Mucosa of descending colon (tissue), 3 donors: ENCODE results near the gene MYOCD. TPM values are rescaled to one million over a fixed set of nuclear protein-coding genes. Genes with fewer than 3 reads are reported as not detected.

Experiments used
- ATAC-seq: fragments of 200-7000 bp; cut with Tn5 transposase; one replicate; pipeline ENCODE4 v1.9.1; 2020; ENCODE audit warnings: mild to moderate bottlenecking, moderate library complexity
- DNase-seq, 3 donors: peaks; one replicate each; pipeline ENCODE4 v3.0.0-alpha.2; 2020
- H3K36me3 ChIP-seq: fragments of 200-600 bp; one replicate; pipeline ENCODE4 v1.8.0; 2021; ENCODE audit warnings: low read depth, mild to moderate bottlenecking
- H3K4me1 ChIP-seq: fragments of 200-600 bp; one replicate; pipeline ENCODE4 v1.8.0; 2021; ENCODE audit warnings: low read depth, mild to moderate bottlenecking
- H3K4me3 ChIP-seq: fragments of 200-600 bp; one replicate; pipeline ENCODE4 v1.8.0; 2021; ENCODE audit warnings: mild to moderate bottlenecking
- H3K9me3 ChIP-seq: fragments of 200-600 bp; one replicate; pipeline ENCODE4 v1.8.0; 2021; ENCODE audit warnings: mild to moderate bottlenecking
- intact Hi-C, 2 donors: fragments of 100-400 bp; cut with DNase I in 1 of 2; cut with micrococcal nuclease in 1 of 2; formaldehyde crosslinking; loops; one replicate each; pipeline versions ENCODE4 v1.11.0 to v1.11.1; 2022; cut with DNase I, micrococcal nuclease
- total RNA-seq, 3 donors: library from RNA; stranded (reverse); fragmentation: NEBNext Ultra II Directional in 2 of 3; extraction: Animal tissue kit (Norgen Biotek cat#: 25700) in 2 of 3; gene quantifications; one replicate each; pipeline versions ENCODE4 v1.2.1 to v1.2.4, GENCODE V29; 2021 to 2023
- TF ChIP-seq, protein P1 (sequence below): fragments of 200-600 bp; IDR thresholded peaks from one replicate; pipeline ENCODE4 v1.8.0; 2022; ENCODE audit warnings: antibody characterized with exemption, mild to moderate bottlenecking
- donor health status: DM: no; HTN: no; CAD: no; lungs with moderate emphysema.
- donor health status: DM: no; HTN: no; CAD: no.
- donor health status: DM: no; HTN: yes; CAD: no.

Gene MYOCD
- total RNA-seq, 3 donors from 2014 or later: 2.8 to 136 (median 9.4) TPM

- no peaks in the 10 kb centered on the region for H3K9me3 ChIP-seq
- H3K4me1 ChIP-seq: peaks cover 4% of the 10 kb centered on the region
- ATAC-seq (peak; percentile 85), DNase-seq (peak; percentile 76 to 82 (median 76))
- TF ChIP-seq, protein P1, sequence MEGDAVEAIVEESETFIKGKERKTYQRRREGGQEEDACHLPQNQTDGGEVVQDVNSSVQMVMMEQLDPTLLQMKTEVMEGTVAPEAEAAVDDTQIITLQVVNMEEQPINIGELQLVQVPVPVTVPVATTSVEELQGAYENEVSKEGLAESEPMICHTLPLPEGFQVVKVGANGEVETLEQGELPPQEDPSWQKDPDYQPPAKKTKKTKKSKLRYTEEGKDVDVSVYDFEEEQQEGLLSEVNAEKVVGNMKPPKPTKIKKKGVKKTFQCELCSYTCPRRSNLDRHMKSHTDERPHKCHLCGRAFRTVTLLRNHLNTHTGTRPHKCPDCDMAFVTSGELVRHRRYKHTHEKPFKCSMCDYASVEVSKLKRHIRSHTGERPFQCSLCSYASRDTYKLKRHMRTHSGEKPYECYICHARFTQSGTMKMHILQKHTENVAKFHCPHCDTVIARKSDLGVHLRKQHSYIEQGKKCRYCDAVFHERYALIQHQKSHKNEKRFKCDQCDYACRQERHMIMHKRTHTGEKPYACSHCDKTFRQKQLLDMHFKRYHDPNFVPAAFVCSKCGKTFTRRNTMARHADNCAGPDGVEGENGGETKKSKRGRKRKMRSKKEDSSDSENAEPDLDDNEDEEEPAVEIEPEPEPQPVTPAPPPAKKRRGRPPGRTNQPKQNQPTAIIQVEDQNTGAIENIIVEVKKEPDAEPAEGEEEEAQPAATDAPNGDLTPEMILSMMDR: no peak
- peak within 1 kb of the TSS; percentile 70 for H3K4me3 ChIP-seq
- H3K36me3 ChIP-seq: no peaks in the 10 kb centered on the region
- intact Hi-C loops: no loop called here
Measured at GRCh38 chr17:12789481-12790248, 124.0 kb downstream of the MYOCD start, which contains the start of gene ARHGAP44. ARHGAP44 (plus strand) TSS chr17:12789498; CDS start chr17:12789839, 341 bp downstream.

DNA sequence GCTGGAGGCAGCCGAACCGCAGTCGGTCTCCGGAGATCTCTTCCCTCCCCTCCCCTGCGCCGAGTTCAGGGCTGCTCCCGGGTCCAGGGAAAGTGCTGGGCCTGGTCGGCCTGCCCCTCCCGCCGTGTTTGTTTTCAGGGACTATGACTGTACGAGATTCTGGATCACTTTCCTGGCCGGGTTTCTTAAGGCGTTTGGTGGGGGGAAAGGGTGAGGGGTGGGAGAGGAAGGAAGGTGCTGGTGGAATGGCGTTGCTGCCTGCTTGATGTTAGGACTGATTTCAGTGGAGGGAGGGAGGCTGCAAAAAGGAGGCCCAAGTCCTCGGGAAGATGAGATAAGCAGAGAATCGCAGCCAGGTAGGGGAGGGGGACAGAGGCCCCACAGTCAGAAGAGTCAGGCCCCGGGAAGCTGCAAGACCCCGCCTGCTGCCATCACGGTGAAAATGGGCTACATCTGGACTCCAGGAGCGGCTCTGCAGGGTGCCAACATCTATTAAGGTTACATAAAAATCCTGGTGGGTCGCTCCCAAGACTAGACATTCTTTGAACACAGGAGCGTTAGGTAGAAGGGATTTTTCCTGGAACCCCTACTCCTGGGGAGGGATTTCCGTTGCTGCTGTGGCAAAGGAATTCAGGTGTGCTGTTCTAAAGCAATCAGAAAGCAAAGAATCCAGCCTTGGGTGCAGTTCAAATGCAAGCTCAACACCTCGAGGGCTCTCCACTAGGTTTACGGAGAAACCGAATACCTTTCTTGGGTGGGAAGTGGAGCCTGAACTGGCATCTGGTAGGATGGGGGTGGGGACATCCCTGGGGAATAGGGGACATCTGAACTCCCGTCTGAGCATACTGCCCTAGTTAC, 124.8 kb downstream of the MYOCD start:
- H3K4me3 ChIP-seq: peak overlapping the region; percentile 70
- no peaks in the 10 kb centered on the region for H3K36me3 ChIP-seq
- peak; percentile 51 for ATAC-seq
- intact Hi-C loops: no loop called here
- TF ChIP-seq, protein P1: no peak
- peak in 2 of 3 donors; percentile 24 to 69 for DNase-seq
- peaks cover 10% of the 10 kb centered on the region for H3K4me1 ChIP-seq
- no peaks in the 10 kb centered on the region for H3K9me3 ChIP-seq

DNA sequence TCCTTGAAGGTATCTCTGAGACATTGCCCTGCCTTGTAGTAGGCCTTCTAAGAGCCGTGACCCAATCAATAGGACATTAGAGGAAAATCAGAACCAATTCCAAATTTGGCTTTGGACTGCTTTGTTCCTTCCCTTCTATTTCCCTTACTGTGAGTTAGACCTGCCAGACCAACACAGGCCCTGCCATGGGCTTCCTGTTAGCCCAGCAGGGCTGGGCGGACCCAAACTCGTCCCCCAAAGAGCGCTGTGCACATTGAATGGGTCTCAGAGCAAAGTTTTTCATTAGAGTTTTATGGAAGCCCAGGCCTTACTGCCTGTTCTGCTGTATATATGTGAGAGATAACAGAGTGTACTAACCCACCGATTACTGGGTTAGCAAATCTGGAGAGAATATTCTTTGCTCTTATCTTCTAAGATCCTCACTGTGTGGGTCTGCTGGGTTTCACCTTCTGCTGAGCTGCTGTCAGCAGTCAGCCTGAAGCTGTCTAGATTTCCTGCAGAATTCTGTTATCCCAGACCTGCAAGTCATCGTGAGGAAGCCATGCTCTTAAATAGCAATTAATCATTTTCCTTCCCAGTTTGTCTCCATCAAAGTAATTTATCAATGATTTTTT, 129.3 kb downstream of the MYOCD start:
- H3K36me3 ChIP-seq: no peaks in the 10 kb centered on the region
- DNase-seq: no peak
- intact Hi-C loops: no loop called here
- H3K4me1 ChIP-seq: peaks cover 17% of the 10 kb centered on the region
- no peak overlapping the region for H3K4me3 ChIP-seq
- no peak for ATAC-seq
- TF ChIP-seq, protein P1: no peak
- H3K9me3 ChIP-seq: no peaks in the 10 kb centered on the region

- Histone ChIP-seq H3K36me3 (no peaks in the 10 kb centered on the region), H3K9me3 (no peaks in the 10 kb centered on the region), H3K4me3 (no peak overlapping the region), H3K4me1 (peaks cover 15% of the 10 kb centered on the region)
- intact Hi-C loops: no loop called here
- DNase-seq (no peak), ATAC-seq (peak; percentile 10)
- TF ChIP-seq, protein P1: no peak
Measured at GRCh38 chr17:12800855-12801365, 135.2 kb downstream of the MYOCD start.

- TF ChIP-seq, protein P1: no peak
- DNase-seq: no peak
- Histone ChIP-seq H3K9me3 (peaks cover 6% of the 10 kb centered on the region), H3K4me1 (no peaks in the 10 kb centered on the region), H3K4me3 (no peak overlapping the region), H3K36me3 (no peaks in the 10 kb centered on the region)
- ATAC-seq: no peak
- intact Hi-C loops: no loop called here
Measured at GRCh38 chr17:12806630-12807029, 140.9 kb downstream of the MYOCD start.
